ENCODE results near the gene ATP5F1B.

ATP5F1B gene

GRCh38 chr12:56616244-56616643 is 29.5 kb downstream of the ATP5F1B start:
- DNase-seq: no peak

GRCh38 chr12:56614627-56615026 is 31.2 kb downstream of the ATP5F1B start:
- DNase-seq: no peak

- DNase-seq: no peak
Observed at GRCh38 chr12:56604355-56604754, 41.4 kb downstream of the ATP5F1B start.

GRCh38 chr12:56602239-56602638 is 43.5 kb downstream of the ATP5F1B start:
- DNase-seq: no peak

- peak in 1 of 2 experiments; percentile 8 for DNase-seq
Observed at GRCh38 chr12:56601503-56601902, 44.3 kb downstream of the ATP5F1B start.

GRCh38 chr12:56600753-56601152 is 45.0 kb downstream of the ATP5F1B start:
- DNase-seq: no peak

- DNase-seq: no peak
Observed at GRCh38 chr12:56599797-56600196, 46.0 kb downstream of the ATP5F1B start.

- DNase-seq: no peak
Observed at GRCh38 chr12:56599041-56599440, 46.7 kb downstream of the ATP5F1B start.

GRCh38 chr12:56596815-56597214 is 49.0 kb downstream of the ATP5F1B start:
- DNase-seq: no peak

GRCh38 chr12:56593909-56594621 is 51.7 kb downstream of the ATP5F1B start:
- peak; percentile 41 to 46 for DNase-seq

GRCh38 chr12:56591961-56592360 is 53.8 kb downstream of the ATP5F1B start:
- no peak for DNase-seq

- DNase-seq: no peak
Observed at GRCh38 chr12:56591126-56591525, 54.7 kb downstream of the ATP5F1B start.

- DNase-seq: peak; percentile 22 to 24
Observed at GRCh38 chr12:56590237-56590830, 55.5 kb downstream of the ATP5F1B start.

GRCh38 chr12:56589783-56590182 is 56.0 kb downstream of the ATP5F1B start:
- DNase-seq: no peak
